Breast epithelium (tissue), 4 donors: ENCODE results near the gene ZFHX2. TPM values are rescaled to one million over a fixed set of nuclear protein-coding genes. Genes with fewer than 3 reads are reported as not detected.

Experiments used
- DNase-seq, 2 donors: peaks; one replicate each; pipeline ENCODE4 v3.0.0-alpha.2; 2019; ENCODE audit warnings: low spot score in 2 of 2
- H3K27ac ChIP-seq, 2 donors: fragments of 200-600 bp; sonication (generic) in 1 of 2; one replicate each; pipeline ENCODE4 v1.5.1; 2016 to 2019; ENCODE audit warnings: mild to moderate bottlenecking in 1 of 2
- H3K27me3 ChIP-seq, 2 donors: fragments of 200-600 bp; sonication (generic) in 1 of 2; one replicate each; pipeline versions ENCODE4 v1.5.1 to v1.6.0; 2017 to 2019; ENCODE audit warnings: control low read depth in 1 of 2, mild to moderate bottlenecking in 1 of 2
- H3K36me3 ChIP-seq: fragments of 200-600 bp; one replicate; pipeline ENCODE4 v1.5.1; 2019
- H3K4me1 ChIP-seq, 2 donors: fragments of 200-600 bp; sonication (generic); one replicate each; pipeline ENCODE4 v1.5.1; 2016 to 2019; ENCODE audit warnings: control low read depth in 1 of 2
- H3K4me3 ChIP-seq, 3 donors: fragments of 200-600 bp; sonication (generic); 1 replicate in 2 of 3; 2 replicates in 1 of 3; pipeline ENCODE4 v1.5.1; 2016 to 2019; ENCODE audit warnings: mild to moderate bottlenecking in 3 of 3, moderate library complexity in 2 of 3
- H3K9me3 ChIP-seq, 2 donors: fragments of 200-600 bp; sonication (generic) in 1 of 2; one replicate each; pipeline ENCODE4 v1.5.1; 2016 to 2019; ENCODE audit warnings: control low read depth in 1 of 2
- CTCF ChIP-seq, 3 donors: fragments of 450-650 bp; IDR thresholded peaks; one replicate each; pipeline ENCODE4 v1.5.1; 2016 to 2017; ENCODE audit warnings: antibody characterized with exemption in 3 of 3, mild to moderate bottlenecking in 3 of 3, moderate library complexity in 3 of 3
- POLR2A ChIP-seq: fragments of 450-650 bp; IDR thresholded peaks from one replicate; pipeline ENCODE4 v1.6.1; 2016; ENCODE audit warnings: antibody characterized with exemption, mild to moderate bottlenecking, moderate library complexity
- POLR2AphosphoS5 ChIP-seq, 3 donors: sonication (generic); formaldehyde crosslinking; IDR thresholded peaks; one replicate each; pipeline ENCODE4 v1.6.1; 2017; ENCODE audit warnings: antibody characterized with exemption in 3 of 3
- intact Hi-C: fragments of 100-400 bp; cut with DNase I; formaldehyde crosslinking; loops from one replicate; pipeline ENCODE4 v1.15.1; 2023; ENCODE audit warnings: low total_unique reads
- total RNA-seq, 3 donors: library from RNA; depleted of rRNA; stranded (reverse); fragments of >200 nt; gene quantifications; one replicate each; pipeline ENCODE4 v1.1.0, GENCODE V29; 2016

Gene ZFHX2
- total RNA-seq, 3 donors from 2014 or later: 0.48 to 1.2 (median 0.66) TPM

GRCh38 chr14:23535943-23536342, 15.6 kb downstream of the ZFHX2 start:
- Histone ChIP-seq H3K27me3 (no peaks in the 10 kb centered on the region), H3K4me3 (no peak overlapping the region), H3K9me3 (no peaks in the 10 kb centered on the region), H3K4me1 (no peaks in the 10 kb centered on the region), H3K36me3 (no peaks in the 10 kb centered on the region), H3K27ac (no peak overlapping the region)
- DNase-seq: no peak
- no peak for TF ChIP-seq CTCF (IDR thresholded peaks at IDR 0.05)
- no peak for TF ChIP-seq POLR2A
- no peak for TF ChIP-seq POLR2AphosphoS5 (IDR thresholded peaks at IDR 0.05)
- intact Hi-C loops: no loop called here

GRCh38 chr14:23533652-23534435, 17.7 kb downstream of the ZFHX2 start:
- TF ChIP-seq POLR2A (no peak), CTCF (IDR thresholded peaks at IDR 0.05) (no peak)
- H3K9me3 ChIP-seq: no peaks in the 10 kb centered on the region
- intact Hi-C loops: no loop called here

GRCh38 chr14:23532658-23533057, 18.9 kb downstream of the ZFHX2 start:
- H3K4me1 ChIP-seq: no peaks in the 10 kb centered on the region

More at GRCh38 chr14:23533652-23534435, 17.7 kb downstream of the ZFHX2 start:
- Histone ChIP-seq H3K4me3 (no peak overlapping the region), H3K4me1 (no peaks in the 10 kb centered on the region), H3K27me3 (no peaks in the 10 kb centered on the region), H3K27ac (no peak overlapping the region), H3K36me3 (no peaks in the 10 kb centered on the region)
- no peak for DNase-seq

GRCh38 chr14:23531391-23531790, 20.2 kb downstream of the ZFHX2 start:
- intact Hi-C loops: no loop called here
- TF ChIP-seq POLR2AphosphoS5 (IDR thresholded peaks at IDR 0.05): no peak
- no peak for TF ChIP-seq CTCF (IDR thresholded peaks at IDR 0.05)
- TF ChIP-seq POLR2A: no peak
- Histone ChIP-seq H3K27me3 (no peaks in the 10 kb centered on the region), H3K4me1 (no peaks in the 10 kb centered on the region), H3K9me3 (no peaks in the 10 kb centered on the region), H3K36me3 (no peaks in the 10 kb centered on the region), H3K27ac (no peak overlapping the region), H3K4me3 (no peak overlapping the region)
- DNase-seq: no peak

More at GRCh38 chr14:23532658-23533057, 18.9 kb downstream of the ZFHX2 start:
- Histone ChIP-seq H3K27ac (no peak overlapping the region), H3K4me3 (no peak overlapping the region), H3K36me3 (no peaks in the 10 kb centered on the region), H3K9me3 (no peaks in the 10 kb centered on the region), H3K27me3 (no peaks in the 10 kb centered on the region)
- TF ChIP-seq CTCF (IDR thresholded peaks at IDR 0.05): no peak
- TF ChIP-seq POLR2AphosphoS5 (IDR thresholded peaks at IDR 0.05): no peak
- TF ChIP-seq POLR2A: no peak
- intact Hi-C loops: no loop called here
- DNase-seq: no peak

- no peaks in the 10 kb centered on the region for H3K4me1 ChIP-seq
- no peaks in the 10 kb centered on the region for H3K27me3 ChIP-seq
- intact Hi-C loops: no loop called here
- H3K9me3 ChIP-seq: no peaks in the 10 kb centered on the region
- no peak overlapping the region for H3K27ac ChIP-seq
- no peak for DNase-seq
- no peaks in the 10 kb centered on the region for H3K36me3 ChIP-seq
- TF ChIP-seq POLR2A (no peak), POLR2AphosphoS5 (IDR thresholded peaks at IDR 0.05) (no peak), CTCF (IDR thresholded peaks at IDR 0.05) (no peak)
- no peak overlapping the region for H3K4me3 ChIP-seq
Measured at GRCh38 chr14:23530375-23531055, 21.1 kb downstream of the ZFHX2 start.
